ENCODE data around the gene SCN2A. TPM values are rescaled to one million over a fixed set of nuclear protein-coding genes. Genes with fewer than 3 reads are reported as not detected.
"Not testable (repeated sequence)": the region's sequence is repeated elsewhere in the genome, so short reads cannot be mapped to it uniquely, and the experiment has no call there.

Gene SCN2A
- total RNA-seq, 1 experiment from 2014 or later: 0.24 TPM

DNA sequence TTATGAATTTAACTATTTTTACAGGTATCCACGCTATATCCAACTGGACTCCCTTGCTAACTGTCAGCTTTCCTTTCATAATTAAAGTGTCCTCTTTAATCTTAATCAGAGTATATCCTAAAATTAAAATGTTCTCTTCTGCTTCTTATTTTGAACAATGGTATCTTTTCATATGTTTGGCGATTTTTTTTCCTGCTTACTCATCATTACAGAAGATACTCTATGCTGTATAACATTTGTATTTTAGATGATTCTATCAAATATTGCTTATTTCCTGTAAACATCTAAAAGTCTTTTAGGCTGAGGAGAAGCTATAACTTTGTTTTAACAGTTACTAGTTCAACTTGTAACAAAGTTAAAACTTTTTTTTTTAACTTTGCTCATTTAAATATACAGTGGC lies 17.4 kb downstream of the SCN2A start:
- no peak overlapping the region for H3K4me3 Mint-ChIP-seq
- no peak overlapping the region for H3K27ac Mint-ChIP-seq
- H2BK20ac ChIP-seq (ENCODE audit: low read depth, low read length, poor library complexity, severe bottlenecking): no peak overlapping the region
- H4K8ac ChIP-seq (replicated peaks; ENCODE audit: insufficient read length, low read depth, low read length): no peak overlapping the region
- H3K9ac ChIP-seq (ENCODE audit: extremely low read depth, insufficient read length, low read length): no peak overlapping the region
- H3K27ac ChIP-seq (ENCODE audit: insufficient read length, low read depth, low read length): no peak overlapping the region
- no peaks in the 10 kb centered on the region for H3K79me1 ChIP-seq (ENCODE audit: insufficient read depth, low read depth, low read length, poor library complexity, severe bottlenecking)
- H3K9me3 Mint-ChIP-seq: no peaks in the 10 kb centered on the region; a peak in 1 of 5 replicates
- H4K5ac ChIP-seq (ENCODE audit: insufficient read length, low read depth, low read length): no peak overlapping the region
- no peak overlapping the region for H2BK15ac ChIP-seq (ENCODE audit: low read depth, low read length)
- WGBS (ENCODE audit: extremely low coverage, insufficient read length, low lambda C conversion rate): no CpG with 5 or more reads among the region's 2 CpGs
- H4K91ac ChIP-seq (ENCODE audit: insufficient read length, low read depth, low read length): no peak overlapping the region
- H3K4ac ChIP-seq (ENCODE audit: low read depth, low read length): no peak overlapping the region
- no peaks in the 10 kb centered on the region for H4K20me1 ChIP-seq (ENCODE audit: control insufficient read depth, insufficient read depth, insufficient read length)
- H2BK120ac ChIP-seq (ENCODE audit: low read depth, low read length, poor library complexity, severe bottlenecking): no peak overlapping the region
- TF ChIP-seq, protein P1, sequence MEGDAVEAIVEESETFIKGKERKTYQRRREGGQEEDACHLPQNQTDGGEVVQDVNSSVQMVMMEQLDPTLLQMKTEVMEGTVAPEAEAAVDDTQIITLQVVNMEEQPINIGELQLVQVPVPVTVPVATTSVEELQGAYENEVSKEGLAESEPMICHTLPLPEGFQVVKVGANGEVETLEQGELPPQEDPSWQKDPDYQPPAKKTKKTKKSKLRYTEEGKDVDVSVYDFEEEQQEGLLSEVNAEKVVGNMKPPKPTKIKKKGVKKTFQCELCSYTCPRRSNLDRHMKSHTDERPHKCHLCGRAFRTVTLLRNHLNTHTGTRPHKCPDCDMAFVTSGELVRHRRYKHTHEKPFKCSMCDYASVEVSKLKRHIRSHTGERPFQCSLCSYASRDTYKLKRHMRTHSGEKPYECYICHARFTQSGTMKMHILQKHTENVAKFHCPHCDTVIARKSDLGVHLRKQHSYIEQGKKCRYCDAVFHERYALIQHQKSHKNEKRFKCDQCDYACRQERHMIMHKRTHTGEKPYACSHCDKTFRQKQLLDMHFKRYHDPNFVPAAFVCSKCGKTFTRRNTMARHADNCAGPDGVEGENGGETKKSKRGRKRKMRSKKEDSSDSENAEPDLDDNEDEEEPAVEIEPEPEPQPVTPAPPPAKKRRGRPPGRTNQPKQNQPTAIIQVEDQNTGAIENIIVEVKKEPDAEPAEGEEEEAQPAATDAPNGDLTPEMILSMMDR (conservative IDR thresholded peaks at IDR 0.05): no peak
- H3K23ac ChIP-seq (ENCODE audit: insufficient read length, low read depth, low read length): no peak overlapping the region
- no peak overlapping the region for H3K4me2 ChIP-seq (ENCODE audit: insufficient read depth, insufficient read length, low read length)
- H2BK12ac ChIP-seq (ENCODE audit: insufficient read length, low read depth, low read length): no peak overlapping the region
- no peaks in the 10 kb centered on the region for H3K27me3 ChIP-seq (ENCODE audit: insufficient read depth, low read length)
- H2AFZ ChIP-seq (ENCODE audit: low read length): no peak overlapping the region
- H3T11ph ChIP-seq (ENCODE audit: low read length): no peak overlapping the region
- no peak overlapping the region for H2BK5ac ChIP-seq (ENCODE audit: insufficient read length, low read length)
- H3K27me3 Mint-ChIP-seq (ENCODE audit: low read depth): no peaks in the 10 kb centered on the region
- no peak overlapping the region for H2AK5ac ChIP-seq (ENCODE audit: insufficient read length, low read length)
- H3K9me3 ChIP-seq (ENCODE audit: control insufficient read depth, low read depth, low read length): no peaks in the 10 kb centered on the region
- no peaks in the 10 kb centered on the region for H3K4me1 Mint-ChIP-seq
- no peak overlapping the region for H3K56ac ChIP-seq (ENCODE audit: insufficient read length, low read depth, low read length)
- no peaks in the 10 kb centered on the region for H3K36me3 Mint-ChIP-seq (ENCODE audit: insufficient read depth in 1 of 3, low read depth in 3 of 3)
- H3K23me2 ChIP-seq (ENCODE audit: insufficient read length, low read depth, low read length, poor library complexity, severe bottlenecking): no peaks in the 10 kb centered on the region
- H3K14ac ChIP-seq (ENCODE audit: insufficient read depth, low read length): no peak overlapping the region
- DNase-seq: no peak
- H3K18ac ChIP-seq (ENCODE audit: insufficient read length, low read depth, low read length): no peak overlapping the region
- no peaks in the 10 kb centered on the region for H3K4me1 ChIP-seq (ENCODE audit: insufficient read depth, low read length)
- no peaks in the 10 kb centered on the region for H3K79me2 ChIP-seq (ENCODE audit: insufficient read depth, low read length)

DNA sequence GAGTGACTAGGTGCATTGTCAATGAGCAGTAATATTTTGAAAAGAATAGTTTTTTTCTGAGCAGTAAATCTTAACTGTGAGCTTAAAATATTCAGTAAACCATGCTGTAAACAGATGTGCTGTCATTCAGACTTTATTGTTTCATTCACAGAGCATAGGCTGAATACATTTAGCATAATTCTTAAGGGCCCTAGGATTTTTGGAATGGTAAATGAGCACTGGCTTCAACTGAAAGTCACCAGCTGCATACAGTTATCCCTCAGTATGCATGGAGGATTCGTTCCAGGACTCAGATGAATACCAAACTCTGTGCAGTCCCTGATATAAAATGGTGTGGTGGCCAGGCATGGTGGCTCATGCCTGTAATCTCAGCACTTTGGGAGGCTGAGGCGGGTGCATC lies 21.1 kb downstream of the SCN2A start:
- H4K91ac ChIP-seq (ENCODE audit: insufficient read length, low read depth, low read length); H3K23ac ChIP-seq (ENCODE audit: insufficient read length, low read depth, low read length); H3K18ac ChIP-seq (ENCODE audit: insufficient read length, low read depth, low read length); H2BK20ac ChIP-seq (ENCODE audit: low read depth, low read length, poor library complexity, severe bottlenecking); H3K9ac ChIP-seq (ENCODE audit: extremely low read depth, insufficient read length, low read length); H3K9me3 ChIP-seq (ENCODE audit: control insufficient read depth, low read depth, low read length); H3K36me3 Mint-ChIP-seq (ENCODE audit: insufficient read depth in 1 of 3, low read depth in 3 of 3); H2BK5ac ChIP-seq (ENCODE audit: insufficient read length, low read length); H2BK120ac ChIP-seq (ENCODE audit: low read depth, low read length, poor library complexity, severe bottlenecking); H3K56ac ChIP-seq (ENCODE audit: insufficient read length, low read depth, low read length); H3T11ph ChIP-seq (ENCODE audit: low read length); H2BK15ac ChIP-seq (ENCODE audit: low read depth, low read length); H3K14ac ChIP-seq (ENCODE audit: insufficient read depth, low read length); H3K4me1 Mint-ChIP-seq; H4K5ac ChIP-seq (ENCODE audit: insufficient read length, low read depth, low read length); H3K27ac ChIP-seq (ENCODE audit: insufficient read length, low read depth, low read length); H3K4me3 Mint-ChIP-seq; H3K27ac Mint-ChIP-seq; H4K20me1 ChIP-seq (ENCODE audit: control insufficient read depth, insufficient read depth, insufficient read length); H3K27me3 ChIP-seq (ENCODE audit: insufficient read depth, low read length); H2BK12ac ChIP-seq (ENCODE audit: insufficient read length, low read depth, low read length); H3K4me2 ChIP-seq (ENCODE audit: insufficient read depth, insufficient read length, low read length); H4K8ac ChIP-seq (replicated peaks; ENCODE audit: insufficient read length, low read depth, low read length); H2AFZ ChIP-seq (ENCODE audit: low read length); DNase-seq; H3K4me1 ChIP-seq (ENCODE audit: insufficient read depth, low read length); H3K23me2 ChIP-seq (ENCODE audit: insufficient read length, low read depth, low read length, poor library complexity, severe bottlenecking); H3K9me3 Mint-ChIP-seq; H3K79me1 ChIP-seq (ENCODE audit: insufficient read depth, low read depth, low read length, poor library complexity, severe bottlenecking); H2AK5ac ChIP-seq (ENCODE audit: insufficient read length, low read length); H3K79me2 ChIP-seq (ENCODE audit: insufficient read depth, low read length); H3K4ac ChIP-seq (ENCODE audit: low read depth, low read length); H3K27me3 Mint-ChIP-seq (ENCODE audit: low read depth): not testable (repeated sequence)
- no CpG with 5 or more reads among the region's 2 CpGs for WGBS (ENCODE audit: extremely low coverage, insufficient read length, low lambda C conversion rate)

All from H9 (cell line).